ENCODE results near the gene SFXN3.

Gene SFXN3

DNA sequence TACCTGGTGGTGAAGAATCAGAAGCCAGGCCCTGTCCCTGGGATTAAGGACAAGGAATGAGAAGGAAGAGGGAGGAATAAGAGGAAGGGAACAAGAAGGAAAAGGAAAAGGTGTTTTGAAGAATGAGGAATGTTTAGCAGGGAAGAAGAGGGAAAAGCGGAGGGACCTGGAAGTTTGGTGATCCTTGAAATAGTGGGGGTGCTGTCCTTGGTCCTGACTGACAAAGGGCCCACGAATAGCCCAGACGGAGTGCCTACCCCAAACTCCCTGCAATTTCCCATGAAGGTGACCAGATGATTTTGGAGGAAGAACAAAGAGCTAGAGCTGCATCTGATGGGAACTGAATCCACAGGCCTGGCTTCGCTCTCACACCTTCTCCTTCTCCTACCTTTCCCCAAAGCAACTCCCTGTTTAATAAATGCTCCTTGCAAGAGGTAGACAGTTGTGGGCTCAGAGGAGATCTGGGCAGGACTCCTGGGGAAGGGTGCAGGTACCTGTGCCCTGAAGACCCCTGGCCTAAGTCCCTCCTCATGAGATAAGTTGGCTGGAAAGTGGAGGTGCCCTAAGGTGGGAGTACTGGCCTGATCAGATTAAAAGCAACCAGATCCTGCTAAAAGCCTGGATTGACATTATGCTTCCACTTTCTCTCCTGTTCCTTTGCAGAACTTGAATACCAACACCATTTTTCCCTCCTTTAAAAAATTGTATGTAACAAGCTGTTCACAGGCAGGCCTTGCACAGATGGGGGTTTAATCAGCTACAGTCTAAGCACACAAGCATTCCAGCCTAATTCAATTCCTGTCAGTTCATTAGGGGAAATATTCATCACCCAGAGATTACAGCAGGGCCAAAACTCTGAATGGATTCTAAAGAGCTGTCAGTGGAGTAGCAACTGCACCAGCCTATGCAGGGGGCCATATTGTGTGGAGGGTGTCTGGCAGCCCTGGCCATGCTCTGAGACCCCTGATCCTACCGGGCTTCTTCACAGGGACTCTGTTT is 50.2 kb downstream of the SFXN3 start:
- peak; percentile 29 for DNase-seq (ENCODE audit: low read depth)
- TF ChIP-seq, protein P1, sequence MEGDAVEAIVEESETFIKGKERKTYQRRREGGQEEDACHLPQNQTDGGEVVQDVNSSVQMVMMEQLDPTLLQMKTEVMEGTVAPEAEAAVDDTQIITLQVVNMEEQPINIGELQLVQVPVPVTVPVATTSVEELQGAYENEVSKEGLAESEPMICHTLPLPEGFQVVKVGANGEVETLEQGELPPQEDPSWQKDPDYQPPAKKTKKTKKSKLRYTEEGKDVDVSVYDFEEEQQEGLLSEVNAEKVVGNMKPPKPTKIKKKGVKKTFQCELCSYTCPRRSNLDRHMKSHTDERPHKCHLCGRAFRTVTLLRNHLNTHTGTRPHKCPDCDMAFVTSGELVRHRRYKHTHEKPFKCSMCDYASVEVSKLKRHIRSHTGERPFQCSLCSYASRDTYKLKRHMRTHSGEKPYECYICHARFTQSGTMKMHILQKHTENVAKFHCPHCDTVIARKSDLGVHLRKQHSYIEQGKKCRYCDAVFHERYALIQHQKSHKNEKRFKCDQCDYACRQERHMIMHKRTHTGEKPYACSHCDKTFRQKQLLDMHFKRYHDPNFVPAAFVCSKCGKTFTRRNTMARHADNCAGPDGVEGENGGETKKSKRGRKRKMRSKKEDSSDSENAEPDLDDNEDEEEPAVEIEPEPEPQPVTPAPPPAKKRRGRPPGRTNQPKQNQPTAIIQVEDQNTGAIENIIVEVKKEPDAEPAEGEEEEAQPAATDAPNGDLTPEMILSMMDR (conservative IDR thresholded peaks at IDR 0.05; ENCODE audit: low read depth, low read length): no peak
- H3K4me3 ChIP-seq (ENCODE audit: low read depth, low read length): no peak overlapping the region

DNA sequence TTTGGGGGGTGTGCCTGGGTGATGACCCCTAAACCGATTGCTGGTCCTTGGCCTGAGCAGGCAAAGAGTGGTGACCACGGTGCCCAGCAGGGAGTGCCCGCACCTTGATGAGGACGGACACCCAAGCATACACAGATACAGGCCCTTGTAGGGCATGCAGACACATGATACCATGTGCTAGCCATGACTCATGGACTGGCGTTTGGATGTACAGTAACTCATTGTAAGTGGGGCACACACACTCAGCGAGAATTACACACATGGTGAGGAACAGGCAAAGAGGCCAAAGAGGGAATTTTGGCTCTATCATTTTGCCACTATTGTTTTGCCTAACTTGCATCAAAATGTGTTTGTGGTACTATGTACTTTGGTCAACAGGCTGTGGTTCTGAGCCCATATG is 54.8 kb downstream of the SFXN3 start:
- no peak for DNase-seq (ENCODE audit: low read depth)
- TF ChIP-seq, protein P1 (conservative IDR thresholded peaks at IDR 0.05; ENCODE audit: low read depth, low read length): no peak

DNA sequence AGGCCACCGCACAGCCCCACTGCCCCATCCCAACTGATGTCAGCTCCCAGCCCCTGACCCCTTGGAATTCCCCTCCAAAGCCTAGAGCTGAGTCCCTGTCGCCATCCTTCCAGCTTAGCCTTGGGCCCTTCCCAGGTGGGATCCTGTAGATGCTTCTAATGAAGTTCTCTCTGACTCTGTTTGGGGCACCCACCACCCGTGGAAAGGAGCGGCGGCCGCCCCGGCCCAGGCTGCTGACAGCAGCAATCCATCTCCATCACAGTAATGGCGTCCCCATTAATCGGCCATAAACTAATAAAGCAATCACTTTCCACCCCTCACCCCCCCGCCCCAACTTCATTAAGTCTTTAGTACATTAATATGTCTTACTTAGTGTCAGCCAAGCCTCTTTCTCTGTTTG is 56.3 kb downstream of the SFXN3 start:
- TF ChIP-seq, protein P1 (conservative IDR thresholded peaks at IDR 0.05; ENCODE audit: low read depth, low read length): no peak
- DNase-seq (ENCODE audit: low read depth): no peak
- H3K4me3 ChIP-seq (ENCODE audit: low read depth, low read length): no peak overlapping the region

More for the DNA sequence above, 54.8 kb downstream of the SFXN3 start:
- H3K4me3 ChIP-seq (ENCODE audit: low read depth, low read length): no peak overlapping the region

DNA sequence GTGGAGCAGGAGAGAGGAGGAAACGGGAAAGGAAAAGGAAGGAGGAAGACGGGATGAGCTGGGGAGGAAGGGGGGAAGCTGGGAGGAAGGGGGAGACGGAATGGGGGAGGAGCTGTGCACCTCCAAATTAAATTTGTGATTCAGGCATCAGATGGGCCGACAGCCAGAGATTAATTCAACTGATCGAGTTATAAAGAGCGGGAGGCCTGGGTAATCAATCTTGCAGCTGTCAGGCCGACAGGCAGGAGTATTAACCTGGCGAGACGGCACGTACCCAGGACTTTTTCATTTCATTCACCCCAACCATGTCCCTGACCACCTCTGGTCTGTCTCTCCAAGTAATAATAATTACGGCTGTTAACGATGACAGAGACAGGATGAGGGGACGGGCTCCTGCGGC is 56.9 kb downstream of the SFXN3 start:
- no peak overlapping the region for H3K4me3 ChIP-seq (ENCODE audit: low read depth, low read length)
- TF ChIP-seq, protein P1 (conservative IDR thresholded peaks at IDR 0.05; ENCODE audit: low read depth, low read length): no peak
- DNase-seq (ENCODE audit: low read depth): no peak

DNA sequence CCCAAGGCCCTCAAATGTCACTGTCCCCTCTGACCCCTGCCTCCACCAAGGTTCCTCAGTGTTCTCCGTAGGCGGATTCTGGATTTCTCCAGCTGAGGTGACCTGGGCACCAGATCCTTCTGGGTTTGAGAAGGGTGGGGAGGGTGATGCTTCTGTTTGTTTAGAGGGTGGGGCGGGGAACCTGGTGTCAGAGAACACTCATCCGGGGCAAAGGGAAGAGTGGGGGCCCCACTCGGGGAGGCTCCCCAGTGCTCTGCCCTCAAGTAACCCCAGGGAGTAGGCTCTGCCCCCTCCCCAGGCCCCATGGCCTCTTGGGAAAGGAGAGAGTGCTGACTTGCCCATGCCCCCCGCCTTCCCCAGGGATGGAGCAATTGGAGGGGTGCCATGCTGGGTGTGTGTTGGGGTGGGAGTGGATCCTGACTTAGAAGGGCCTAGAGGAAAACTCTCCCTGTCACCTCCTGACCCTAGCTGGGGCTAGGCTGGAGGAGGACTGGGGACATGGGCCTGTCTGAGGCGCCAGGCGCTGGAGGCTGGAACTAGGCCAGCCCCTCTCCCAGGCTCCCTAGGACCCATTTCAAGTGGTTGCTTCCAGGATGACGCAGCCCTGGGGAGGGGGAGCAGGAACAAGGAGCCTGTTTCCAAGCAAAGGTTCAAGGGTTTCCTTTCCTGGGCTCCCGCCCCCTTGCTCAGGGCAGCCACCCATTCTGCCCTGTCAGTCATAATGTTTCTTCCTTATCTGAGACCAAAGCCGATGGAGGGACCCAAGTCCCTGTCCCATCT is 58.7 kb downstream of the SFXN3 start:
- TF ChIP-seq, protein P1 (conservative IDR thresholded peaks at IDR 0.05; ENCODE audit: low read depth, low read length): no peak
- DNase-seq (ENCODE audit: low read depth): no peak
- H3K4me3 ChIP-seq (ENCODE audit: low read depth, low read length): no peak overlapping the region

DNA sequence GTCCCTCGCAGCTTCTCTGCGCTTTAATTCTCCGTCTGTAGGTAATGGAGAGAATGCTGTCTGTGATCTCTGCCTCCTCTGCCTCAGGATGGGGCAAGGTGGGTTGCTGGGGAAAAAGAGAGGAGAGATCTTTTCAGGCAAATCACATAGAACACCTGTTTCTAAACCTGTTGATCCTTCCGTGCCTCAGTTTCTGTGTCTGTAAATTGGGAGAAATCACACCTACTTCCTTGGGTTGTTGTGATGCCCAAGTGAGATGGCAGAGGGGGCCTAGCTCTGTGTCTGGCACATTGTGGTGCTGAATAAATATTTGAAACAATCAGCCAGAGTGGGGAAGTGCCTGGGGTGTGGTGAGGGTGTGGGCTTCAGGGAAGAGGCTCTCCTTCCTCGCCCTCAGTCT is 59.6 kb downstream of the SFXN3 start:
- no peak for DNase-seq (ENCODE audit: low read depth)
- TF ChIP-seq, protein P1 (conservative IDR thresholded peaks at IDR 0.05; ENCODE audit: low read depth, low read length): no peak
- no peak overlapping the region for H3K4me3 ChIP-seq (ENCODE audit: low read depth, low read length)

Measured in choroid plexus epithelial cell (primary cell).